Cardiac muscle cell (in vitro differentiated cells and primary cell): Measurements from ENCODE around the gene VPS9D1. TPM values are rescaled to one million over a fixed set of nuclear protein-coding genes. Genes with fewer than 3 reads are reported as not detected.

ENCODE experiments used
- DNase-seq, 2 donors: peaks; one replicate each; pipeline versions ENCODE4 v3.0.0 to v3.0.0-alpha.2; 2010 to 2017; ENCODE audit warnings: low read depth in 1 of 2, low spot score in 1 of 2
- H3K27ac ChIP-seq: fragments of 200-600 bp; sonication (generic); 2 replicates; pipeline ENCODE4 v1.5.1; 2016
- H3K27me3 ChIP-seq: fragments of 200-600 bp; sonication (generic); 2 replicates; pipeline ENCODE4 v1.6.0; 2016; ENCODE audit warnings: control low read depth
- H3K36me3 ChIP-seq: fragments of 200-600 bp; sonication (generic); 2 replicates; pipeline ENCODE4 v1.5.1; 2016; ENCODE audit warnings: control low read depth
- H3K4me1 ChIP-seq: fragments of 200-600 bp; sonication (generic); 2 replicates; pipeline ENCODE4 v1.8.1; 2017; ENCODE audit warnings: low read depth, mild to moderate bottlenecking, mixed run types
- H3K4me3 ChIP-seq: fragments of 200-600 bp; sonication (generic); 2 replicates; pipeline ENCODE4 v1.5.1; 2016; ENCODE audit warnings: mild to moderate bottlenecking
- H3K9me3 ChIP-seq: fragments of 200-600 bp; sonication (generic); 2 replicates; pipeline ENCODE4 v1.5.1; 2017; ENCODE audit warnings: low read depth, mild to moderate bottlenecking, control low read depth
- polyA plus RNA-seq: library from polyadenylated mRNA; unstranded; fragments of >200 nt; fragmentation: Nextera tagmentation; extraction: Ambion mirVana; gene quantifications from 2 replicates; pipeline ENCODE4 v1.2.1, GENCODE V29; 2016
- total RNA-seq: library from RNA; depleted of rRNA; stranded (reverse); fragments of >200 nt; gene quantifications from 2 replicates; pipeline ENCODE4 v1.2.3, GENCODE V29; 2016
- TF ChIP-seq, protein P1 (sequence below): IDR thresholded peaks from 2 replicates; pipeline ENCODE4 v1.5.1; 2012; ENCODE audit warnings: low read depth, mild to moderate bottlenecking, low read length

VPS9D1 gene
- total and polyA plus RNA-seq, 2 experiments from 2014 or later = 21.3 to 22.3 TPM

- H3K4me3 ChIP-seq = no peak overlapping the region
- H3K36me3 ChIP-seq = no peaks in the 10 kb centered on the region
- H3K9me3 ChIP-seq = no peaks in the 10 kb centered on the region
- TF ChIP-seq, protein P1, sequence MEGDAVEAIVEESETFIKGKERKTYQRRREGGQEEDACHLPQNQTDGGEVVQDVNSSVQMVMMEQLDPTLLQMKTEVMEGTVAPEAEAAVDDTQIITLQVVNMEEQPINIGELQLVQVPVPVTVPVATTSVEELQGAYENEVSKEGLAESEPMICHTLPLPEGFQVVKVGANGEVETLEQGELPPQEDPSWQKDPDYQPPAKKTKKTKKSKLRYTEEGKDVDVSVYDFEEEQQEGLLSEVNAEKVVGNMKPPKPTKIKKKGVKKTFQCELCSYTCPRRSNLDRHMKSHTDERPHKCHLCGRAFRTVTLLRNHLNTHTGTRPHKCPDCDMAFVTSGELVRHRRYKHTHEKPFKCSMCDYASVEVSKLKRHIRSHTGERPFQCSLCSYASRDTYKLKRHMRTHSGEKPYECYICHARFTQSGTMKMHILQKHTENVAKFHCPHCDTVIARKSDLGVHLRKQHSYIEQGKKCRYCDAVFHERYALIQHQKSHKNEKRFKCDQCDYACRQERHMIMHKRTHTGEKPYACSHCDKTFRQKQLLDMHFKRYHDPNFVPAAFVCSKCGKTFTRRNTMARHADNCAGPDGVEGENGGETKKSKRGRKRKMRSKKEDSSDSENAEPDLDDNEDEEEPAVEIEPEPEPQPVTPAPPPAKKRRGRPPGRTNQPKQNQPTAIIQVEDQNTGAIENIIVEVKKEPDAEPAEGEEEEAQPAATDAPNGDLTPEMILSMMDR = no peak
- H3K27ac ChIP-seq = no peak overlapping the region
- H3K4me1 ChIP-seq = peaks cover 10% of the 10 kb centered on the region
- H3K27me3 ChIP-seq = no peaks in the 10 kb centered on the region
- DNase-seq = no peak
Measured at GRCh38 chr16:89717688-89718505, 2.8 kb downstream of the VPS9D1 start.

- no peaks in the 10 kb centered on the region for H3K27me3 ChIP-seq
Measured at GRCh38 chr16:89716916-89717687, 3.6 kb downstream of the VPS9D1 start.

GRCh38 chr16:89716493-89716892 lies 4.2 kb downstream of the VPS9D1 start:
- no peak for DNase-seq
- H3K36me3 ChIP-seq = no peaks in the 10 kb centered on the region
- TF ChIP-seq, protein P1 = no peak
- H3K27ac ChIP-seq = no peak overlapping the region
- no peaks in the 10 kb centered on the region for H3K27me3 ChIP-seq
- H3K9me3 ChIP-seq = no peaks in the 10 kb centered on the region
- H3K4me1 ChIP-seq = peaks cover 6% of the 10 kb centered on the region
- no peak overlapping the region for H3K4me3 ChIP-seq

More at GRCh38 chr16:89716916-89717687, 3.6 kb downstream of the VPS9D1 start:
- no peaks in the 10 kb centered on the region for H3K9me3 ChIP-seq
- peaks cover 6% of the 10 kb centered on the region for H3K4me1 ChIP-seq
- TF ChIP-seq, protein P1 = no peak
- no peaks in the 10 kb centered on the region for H3K36me3 ChIP-seq
- H3K27ac ChIP-seq = no peak overlapping the region
- H3K4me3 ChIP-seq = no peak overlapping the region
- no peak for DNase-seq

DNA sequence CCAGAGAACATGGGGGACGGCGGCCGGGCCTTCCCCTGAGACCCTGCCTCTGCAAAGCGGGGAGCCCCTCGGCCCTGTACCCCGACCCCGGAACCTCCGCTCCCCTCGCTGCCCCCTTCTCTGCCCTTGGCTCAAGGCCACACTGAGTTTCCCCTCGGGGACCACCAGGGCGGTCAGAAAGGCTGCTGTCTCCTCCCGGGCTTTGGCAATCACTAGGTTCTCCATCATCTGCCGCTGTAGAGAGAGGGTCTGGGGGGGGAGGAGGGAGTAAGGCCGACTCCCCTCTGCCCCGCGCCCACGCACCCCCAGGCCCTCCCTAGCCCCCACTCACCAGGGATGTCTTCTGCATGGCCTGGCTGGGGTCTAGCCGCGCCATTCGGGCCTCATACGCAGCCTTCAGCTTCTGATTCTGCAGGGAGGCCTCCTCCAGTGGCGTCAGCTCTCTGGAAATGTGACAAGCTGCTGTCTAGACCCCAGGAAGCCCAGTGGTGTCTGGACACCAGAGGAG lies 8.4 kb downstream of the VPS9D1 start:
- Histone ChIP-seq H3K4me1 (peaks cover 4% of the 10 kb centered on the region), H3K4me3 (peak overlapping the region; percentile 34), H3K27ac (no peak overlapping the region), H3K36me3 (no peaks in the 10 kb centered on the region), H3K9me3 (no peaks in the 10 kb centered on the region), H3K27me3 (no peaks in the 10 kb centered on the region)
- peak in 1 of 2 donors; percentile 37 for DNase-seq
- TF ChIP-seq, protein P1 = no peak

DNA sequence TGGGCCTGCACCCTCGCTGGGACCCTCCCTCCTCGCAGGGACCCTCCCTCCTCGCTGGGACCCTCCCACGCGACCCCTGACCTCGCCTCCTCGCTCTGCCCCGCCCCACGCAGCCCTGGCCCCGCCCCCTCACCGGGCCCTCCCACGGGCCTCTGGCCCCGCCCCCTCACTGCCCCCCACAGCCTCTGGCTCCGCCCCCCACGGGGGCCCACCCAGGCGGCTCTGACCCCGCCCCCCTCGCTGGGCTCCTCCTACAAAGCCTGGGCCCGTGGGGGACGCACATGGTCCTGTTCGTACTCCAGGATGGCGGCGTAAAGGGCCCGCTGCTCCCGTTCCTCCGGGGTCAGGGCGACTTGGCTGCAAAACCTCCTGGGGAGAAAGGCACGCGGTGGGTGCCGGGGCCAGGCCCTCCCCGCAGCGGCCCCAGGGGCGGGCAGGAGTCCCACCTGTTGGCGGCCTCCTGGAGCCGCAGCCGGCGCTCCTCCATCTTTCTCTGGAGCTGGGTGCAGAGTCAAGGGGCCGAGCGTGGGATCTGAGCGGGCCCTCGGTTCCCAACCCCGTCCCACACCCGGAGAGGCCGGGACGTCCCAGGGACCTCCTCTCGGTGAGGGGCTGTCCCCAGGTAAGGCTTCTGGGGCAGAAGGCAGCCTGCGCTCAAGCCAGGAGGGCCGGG lies 9.0 kb downstream of the VPS9D1 start:
- Histone ChIP-seq H3K4me1 (peaks cover 4% of the 10 kb centered on the region), H3K4me3 (peak overlapping the region; percentile 34), H3K36me3 (no peaks in the 10 kb centered on the region), H3K27ac (no peak overlapping the region), H3K27me3 (no peaks in the 10 kb centered on the region), H3K9me3 (no peaks in the 10 kb centered on the region)
- DNase-seq = peak; percentile 71 to 75
- TF ChIP-seq, protein P1 = no peak
